Bronchial epithelial cell (primary cell): Measurements from ENCODE around the gene ADGRG6. TPM values are rescaled to one million over a fixed set of nuclear protein-coding genes. Genes with fewer than 3 reads are reported as not detected.

ENCODE experiments used
- DNase-seq: peaks from one replicate; pipeline ENCODE4 v3.0.0-alpha.2; 2010; ENCODE audit warnings: low read depth
- FAIRE-seq: peaks from 2 replicates; lab custom pipeline; 2011; peaks lifted over from hg19 to GRCh38; lab: Jason Lieb, UNC
- H3K27me3 ChIP-seq: 2 replicates; pipeline ENCODE4 v1.5.1; 2011; ENCODE audit warnings: low read length; ENCODE audit not compliant: control insufficient read depth, insufficient read depth
- H3K36me3 ChIP-seq: 2 replicates; pipeline ENCODE4 v1.5.1; 2011; ENCODE audit warnings: low read length; ENCODE audit not compliant: control insufficient read depth, insufficient read depth
- H3K4me3 ChIP-seq: 2 replicates; pipeline ENCODE4 v1.5.1; 2011; ENCODE audit warnings: mild to moderate bottlenecking, low read depth, low read length, control low read depth
- CTCF ChIP-seq: IDR thresholded peaks from 2 replicates; pipeline ENCODE4 v1.5.1; 2011; ENCODE audit warnings: mild to moderate bottlenecking, moderate library complexity, low read length, control low read depth, inconsistent platforms; ENCODE audit not compliant: insufficient read depth, severe bottlenecking
- total RNA-seq: library from RNA; depleted of rRNA; stranded (reverse); fragments of >200 nt; gene quantifications from 2 replicates; pipeline ENCODE4 v1.2.1, GENCODE V29; 2014

Gene ADGRG6
- total RNA-seq, 1 donor from 2014 or later: 12.4 TPM

GRCh38 chr6:142350309-142350708 lies 48.5 kb downstream of the ADGRG6 start:
- H3K27me3 ChIP-seq: no peaks in the 10 kb centered on the region
- H3K4me3 ChIP-seq: no peak overlapping the region
- FAIRE-seq (no peak), DNase-seq (no peak)
- no peak for TF ChIP-seq CTCF
- H3K36me3 ChIP-seq: no peaks in the 10 kb centered on the region

GRCh38 chr6:142353690-142354089 lies 51.9 kb downstream of the ADGRG6 start:
- TF ChIP-seq CTCF: no peak
- FAIRE-seq: no peak
- no peak for DNase-seq
- no peaks in the 10 kb centered on the region for H3K27me3 ChIP-seq
- H3K36me3 ChIP-seq: no peaks in the 10 kb centered on the region
- H3K4me3 ChIP-seq: no peak overlapping the region

GRCh38 chr6:142354650-142355049 lies 52.8 kb downstream of the ADGRG6 start:
- H3K4me3 ChIP-seq: no peak overlapping the region
- DNase-seq (no peak), FAIRE-seq (no peak)
- no peaks in the 10 kb centered on the region for H3K27me3 ChIP-seq
- TF ChIP-seq CTCF: no peak
- H3K36me3 ChIP-seq: no peaks in the 10 kb centered on the region

- Histone ChIP-seq H3K4me3 (no peak overlapping the region), H3K27me3 (no peaks in the 10 kb centered on the region), H3K36me3 (no peaks in the 10 kb centered on the region)
- TF ChIP-seq CTCF: no peak
- FAIRE-seq (no peak), DNase-seq (no peak)
These were observed 53.8 kb downstream of the ADGRG6 start for GRCh38 chr6:142355520-142356174.

GRCh38 chr6:142356201-142356883 lies 54.5 kb downstream of the ADGRG6 start:
- FAIRE-seq: no peak
- no peak for TF ChIP-seq CTCF
- H3K36me3 ChIP-seq: no peaks in the 10 kb centered on the region
- DNase-seq: no peak
- H3K4me3 ChIP-seq: no peak overlapping the region
- no peaks in the 10 kb centered on the region for H3K27me3 ChIP-seq
